Raji (cell line): ENCODE measurements around the gene LRRC47.
A peak's percentile ranks its signal among the peaks of the same experiment; 100 is the strongest.

Source experiments
- POLR2A ChIP-seq: IDR thresholded peaks from 2 replicates; pipeline ENCODE4 v1.6.1; 2011; ENCODE audit warnings: low read depth, low read length, control low read depth; ENCODE audit not compliant: insufficient read depth

The LRRC47 gene

DNA sequence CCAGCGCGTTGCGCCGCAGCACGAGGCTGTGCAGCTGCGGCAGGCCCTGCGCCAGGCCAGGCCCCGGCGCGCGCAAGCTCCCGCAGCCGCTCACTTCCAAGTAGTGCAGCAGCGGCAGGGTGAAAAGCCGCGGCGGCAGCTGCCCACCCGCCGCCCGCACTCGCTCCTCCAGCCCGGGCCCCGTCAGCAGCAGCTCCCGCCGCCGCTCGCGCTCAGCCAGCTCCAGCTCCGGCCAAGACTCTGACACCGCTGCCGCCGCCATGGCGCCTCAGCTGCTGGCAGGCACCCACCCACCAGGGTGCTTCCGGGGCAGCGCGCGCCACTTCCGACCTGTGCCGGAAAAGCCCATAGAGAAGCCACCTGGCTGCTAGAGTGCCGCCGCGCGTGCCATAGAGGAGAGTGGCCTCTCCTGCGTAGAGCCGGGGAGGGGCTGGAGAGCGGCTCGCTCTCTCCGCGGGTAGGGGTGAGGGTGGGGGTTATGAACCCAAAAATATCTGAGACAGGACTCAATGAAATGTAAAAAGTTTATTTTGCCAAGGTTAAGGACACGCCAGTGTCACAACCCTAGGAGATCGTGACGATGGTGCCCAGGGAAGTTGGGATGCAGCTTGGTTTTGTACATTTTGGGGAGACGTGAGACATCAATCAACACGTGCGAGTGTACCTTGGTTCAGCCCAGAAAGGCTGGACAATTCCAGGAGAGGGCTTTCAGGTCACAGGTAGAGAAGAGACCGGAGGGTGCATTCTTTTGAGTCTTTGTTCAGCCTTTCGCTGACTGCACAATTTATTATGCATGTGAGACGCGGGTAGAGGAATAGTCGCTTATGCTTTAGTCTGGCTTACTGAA is at the start of gene LRRC47:
LRRC47 (minus strand) TSS at position 284 of the 847 bp plus-strand sequence; CDS start at position 262, 22 bp downstream.
- peak; percentile 84 for TF ChIP-seq POLR2A

DNA sequence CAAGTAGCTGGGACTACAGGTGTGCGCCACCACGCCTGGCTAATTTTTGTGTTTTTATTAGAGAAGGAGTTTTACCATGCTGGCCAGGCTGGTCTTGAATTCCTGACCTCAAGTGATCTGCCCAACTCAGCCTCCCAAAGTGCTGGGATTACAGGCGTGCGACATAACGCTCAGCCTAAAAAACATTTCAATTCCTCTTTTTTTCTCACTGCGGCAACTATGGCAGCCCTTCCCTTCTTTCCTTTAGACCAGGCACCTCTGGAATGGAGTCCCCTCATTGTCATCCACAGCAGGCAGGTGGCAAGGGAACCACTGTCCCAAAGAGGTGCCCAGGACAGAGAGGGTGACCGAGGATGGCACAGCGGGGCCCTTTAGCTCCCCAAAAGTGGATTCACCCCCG is 46.6 kb upstream of the LRRC47 start:
- no peak for TF ChIP-seq POLR2A

- no peak for TF ChIP-seq POLR2A
Measured at GRCh38 chr1:3841491-3841890, 45.2 kb upstream of the LRRC47 start.

GRCh38 chr1:3838788-3839187 is 42.5 kb upstream of the LRRC47 start:
- TF ChIP-seq POLR2A, result no peak

DNA sequence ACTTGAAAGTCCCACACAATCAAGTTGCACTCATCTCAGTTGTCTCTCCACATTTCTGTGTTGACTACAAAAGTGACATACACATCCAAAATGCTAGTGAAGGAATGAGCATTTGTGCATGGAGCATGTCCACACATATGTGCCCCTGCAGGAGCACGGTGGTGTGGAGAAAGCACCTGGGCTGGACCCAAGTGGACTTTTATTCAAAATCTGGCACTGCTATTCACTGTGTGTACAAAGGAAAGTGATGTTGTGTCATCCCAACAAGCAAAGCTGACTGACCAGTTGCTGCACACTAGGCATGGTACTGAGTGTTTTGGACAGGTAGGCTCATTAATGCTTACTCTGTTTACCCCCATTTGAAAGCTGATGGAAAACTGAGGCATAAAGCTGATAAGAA is 41.4 kb upstream of the LRRC47 start:
- no peak for TF ChIP-seq POLR2A

DNA sequence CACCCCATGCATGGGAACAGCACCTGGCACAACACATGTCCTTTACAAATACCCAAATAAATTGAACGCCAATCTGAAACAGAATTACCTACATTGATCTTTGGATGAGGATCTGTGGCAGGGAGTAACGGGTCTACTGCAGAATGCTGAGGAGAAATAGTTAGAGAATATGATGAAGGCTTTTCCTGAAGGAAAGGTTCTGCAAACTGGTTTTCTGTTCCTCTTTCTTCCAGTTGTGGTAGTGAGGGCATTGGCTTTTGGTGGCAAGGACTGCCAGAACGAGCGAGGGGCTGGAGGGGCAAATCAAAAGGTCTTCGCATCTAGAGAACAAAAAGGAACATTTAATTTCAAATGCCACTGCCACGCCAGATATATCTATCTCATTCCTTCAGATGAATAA is 40.9 kb upstream of the LRRC47 start:
- TF ChIP-seq POLR2A, result no peak

DNA sequence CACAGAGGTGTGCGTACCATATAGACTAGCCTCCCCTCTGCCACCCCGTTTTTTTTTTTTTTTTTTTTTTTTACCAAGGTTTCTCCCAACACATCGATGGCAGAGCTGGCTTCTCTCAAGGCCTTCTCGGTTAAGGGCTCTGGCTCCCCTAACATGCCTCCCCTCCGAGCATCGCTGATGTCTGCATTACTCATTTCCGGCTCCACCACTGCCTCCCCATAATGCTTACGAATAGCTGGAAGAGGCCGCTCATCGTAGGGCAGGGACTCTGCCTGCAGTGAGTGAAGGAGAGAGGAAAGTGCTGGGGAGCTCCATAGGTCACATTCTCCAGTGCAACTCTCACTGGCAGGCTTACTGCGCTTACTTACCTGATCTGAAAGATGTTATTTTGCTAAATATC is 40.1 kb upstream of the LRRC47 start:
- TF ChIP-seq POLR2A, result no peak

- TF ChIP-seq POLR2A, result no peak
Measured at GRCh38 chr1:3834701-3835100, 38.4 kb upstream of the LRRC47 start.

DNA sequence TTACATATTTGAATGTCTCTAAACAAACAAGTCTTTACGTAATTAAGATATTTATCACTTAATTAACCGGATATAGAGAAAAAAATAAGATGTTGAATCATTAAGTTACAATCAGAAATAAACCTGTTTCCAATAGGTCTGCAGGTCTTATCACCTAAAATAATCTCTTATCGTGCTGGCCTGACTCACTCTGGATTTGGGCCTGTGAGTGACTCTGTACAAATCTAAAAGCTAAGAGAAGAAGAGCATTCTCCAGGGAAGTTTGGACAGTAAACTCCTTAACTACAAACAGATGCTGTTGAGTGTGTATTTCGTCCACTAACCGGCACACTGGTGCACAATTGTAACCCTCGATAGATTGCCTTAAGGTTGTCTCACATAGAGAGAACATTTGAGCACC is 35.4 kb upstream of the LRRC47 start:
- no peak for TF ChIP-seq POLR2A

- TF ChIP-seq POLR2A, result no peak
Measured at GRCh38 chr1:3828391-3828790, 32.1 kb upstream of the LRRC47 start.

DNA sequence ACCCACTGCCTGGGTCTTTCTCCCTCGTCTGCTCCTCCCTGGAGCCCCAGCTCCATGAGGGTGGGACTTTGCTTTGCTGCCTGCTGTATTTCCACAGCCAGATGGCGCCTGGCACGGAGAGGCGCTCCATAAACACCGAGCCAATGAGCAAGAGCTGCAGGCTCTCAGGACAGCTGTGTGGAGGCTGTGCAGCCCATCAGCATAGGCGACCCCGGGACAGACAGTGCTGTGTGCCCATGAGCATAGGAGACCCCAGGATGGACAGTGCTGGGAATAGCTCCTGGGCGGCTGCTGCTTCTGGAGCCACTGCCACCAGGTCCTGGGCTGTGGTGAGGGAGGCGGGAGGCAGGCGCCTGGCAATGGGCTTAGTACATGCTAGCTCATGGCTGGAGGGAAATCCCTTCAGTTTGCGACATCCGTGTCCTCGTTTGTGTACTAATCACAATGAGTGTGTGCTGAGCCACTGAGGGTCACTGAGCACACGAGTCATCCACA is 31.6 kb upstream of the LRRC47 start:
- no peak for TF ChIP-seq POLR2A

GRCh38 chr1:3825356-3825755 is 29.1 kb upstream of the LRRC47 start:
- no peak for TF ChIP-seq POLR2A

- no peak for TF ChIP-seq POLR2A
Measured at GRCh38 chr1:3824650-3825049, 28.4 kb upstream of the LRRC47 start.

GRCh38 chr1:3822421-3822820 is 26.1 kb upstream of the LRRC47 start:
- TF ChIP-seq POLR2A, result no peak

GRCh38 chr1:3821908-3822307 is 25.6 kb upstream of the LRRC47 start:
- TF ChIP-seq POLR2A, result no peak

DNA sequence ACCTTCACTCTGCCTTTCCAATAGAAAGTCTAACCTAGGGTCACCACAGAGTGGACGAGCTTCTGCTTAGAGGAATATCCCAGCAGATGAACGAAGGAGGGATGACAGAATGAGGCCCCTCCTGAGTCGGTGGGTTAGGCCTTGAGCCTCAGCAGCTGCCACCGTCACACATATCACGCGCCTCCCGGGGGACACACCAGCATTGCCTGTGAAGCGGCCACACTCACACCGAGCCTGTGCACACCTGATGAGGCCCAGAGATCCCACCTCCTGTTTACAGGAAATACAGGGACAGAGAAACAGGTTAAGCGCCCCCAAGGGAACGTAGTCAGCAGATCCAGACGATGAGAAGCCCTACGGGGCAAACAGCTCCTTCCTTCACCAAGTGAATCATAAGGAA is 25.1 kb upstream of the LRRC47 start:
- no peak for TF ChIP-seq POLR2A

- no peak for TF ChIP-seq POLR2A
Measured at GRCh38 chr1:3821004-3821403, 24.7 kb upstream of the LRRC47 start.

GRCh38 chr1:3820316-3820715 is 24.0 kb upstream of the LRRC47 start:
- no peak for TF ChIP-seq POLR2A

DNA sequence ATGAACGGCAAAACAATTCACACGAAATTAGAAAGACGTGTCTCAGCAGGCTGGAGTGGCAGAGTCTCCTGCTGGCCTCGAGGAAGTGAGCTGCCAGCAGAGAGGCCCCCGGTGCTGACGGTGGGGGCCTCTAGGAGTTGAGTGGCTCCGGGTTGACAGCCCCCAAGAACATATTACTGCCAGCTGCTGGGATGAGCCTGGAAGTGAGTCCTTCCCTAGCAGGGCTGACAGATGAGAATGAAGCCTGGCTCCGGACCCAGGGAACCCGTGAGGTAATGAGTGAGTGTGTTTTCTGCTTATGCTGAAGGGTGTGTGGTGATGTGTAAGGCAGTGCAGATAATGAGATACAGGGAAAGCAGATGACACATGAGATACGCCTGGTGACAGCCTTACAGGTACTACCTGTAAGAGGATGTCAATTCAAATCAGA is 23.5 kb upstream of the LRRC47 start:
- TF ChIP-seq POLR2A, result no peak
